ENCODE results near the gene BRWD1.

DNA sequence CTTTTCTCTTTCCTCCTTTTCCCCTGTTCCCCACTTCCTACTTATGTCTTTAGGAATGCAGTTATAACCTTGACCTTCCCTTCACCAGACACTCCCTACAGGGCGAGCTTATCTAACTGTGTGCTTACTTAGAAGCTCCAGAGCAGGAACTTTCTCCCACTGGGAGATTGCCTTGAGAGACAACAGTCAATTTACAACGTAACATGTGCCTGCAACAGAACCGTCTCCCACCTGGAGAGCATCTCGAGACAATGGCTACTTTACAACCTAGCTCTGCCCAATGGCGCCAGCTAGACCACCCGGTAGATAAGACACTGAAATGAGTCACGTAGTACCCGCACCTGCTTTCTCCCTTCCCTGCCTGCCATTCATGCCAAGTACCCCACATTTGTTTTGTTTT is 18.7 kb upstream of the BRWD1 start:
- no peak for TF ChIP-seq POLR2AphosphoS5 (IDR thresholded peaks at IDR 0.05; ENCODE audit: low read depth, low read length)
- no peak for TF ChIP-seq POU2F2 (IDR thresholded peaks at IDR 0.05; ENCODE audit: low read depth, low read length)
